Right lobe of liver (tissue), 6 donors: ENCODE measurements around the gene DDR2. TPM values are rescaled to one million over a fixed set of nuclear protein-coding genes. Genes with fewer than 3 reads are reported as not detected.

Experiments used
- ATAC-seq, 4 donors: fragments of 200-7000 bp; cut with Tn5 transposase; one replicate each; pipeline ENCODE4 v1.9.1; 2020; ENCODE audit warnings: mild to moderate bottlenecking in 4 of 4, moderate library complexity in 4 of 4
- DNase-seq, 3 donors: peaks; one replicate each; pipeline ENCODE4 v3.0.0-alpha.2; 2020
- H3K27ac ChIP-seq, 3 donors: fragments of 200-600 bp; one replicate each; pipeline ENCODE4 v1.8.0; 2022
- H3K27me3 ChIP-seq, 2 donors: fragments of 200-600 bp; one replicate each; pipeline ENCODE4 v1.8.0; 2022
- H3K36me3 ChIP-seq, 4 donors: fragments of 200-600 bp; sonication (generic) in 1 of 4; one replicate each; pipeline versions ENCODE4 v1.5.1 to v1.8.0; 2017 to 2022; ENCODE audit warnings: control low read depth in 1 of 4
- H3K4me1 ChIP-seq, 4 donors: fragments of 200-600 bp; sonication (generic) in 1 of 4; one replicate each; pipeline versions ENCODE4 v1.5.1 to v1.8.0; 2017 to 2022; ENCODE audit warnings: control low read depth in 1 of 4
- H3K4me3 ChIP-seq, 3 donors: fragments of 200-600 bp; one replicate each; pipeline ENCODE4 v1.8.0; 2022
- H3K9me3 ChIP-seq, 4 donors: fragments of 200-600 bp; sonication (generic) in 1 of 4; one replicate each; pipeline versions ENCODE4 v1.5.1 to v1.8.0; 2017 to 2022; ENCODE audit warnings: control low read depth in 1 of 4
- CTCF ChIP-seq, 4 donors: fragments of 200-600 bp in 3 of 4; fragments of 450-650 bp in 1 of 4; IDR thresholded peaks; one replicate each; pipeline versions ENCODE4 v1.5.1 to v1.8.0; 2016 to 2022; ENCODE audit warnings: antibody characterized with exemption in 4 of 4, mild to moderate bottlenecking in 2 of 4
- POLR2A ChIP-seq: fragments of 450-650 bp; IDR thresholded peaks from one replicate; pipeline ENCODE4 v1.6.1; 2017; ENCODE audit warnings: antibody characterized with exemption, mild to moderate bottlenecking
- WGBS: methylation state at CpG from one replicate; pipeline ENCODE4 v1.1.6; 2018; ENCODE audit warnings: low coverage, low lambda C conversion rate; ENCODE audit not compliant: insufficient coverage; ENCODE audit errors: missing lambda C conversion rate; 5-methylcytosine and 5-hydroxymethylcytosine counted together
- intact Hi-C, 2 donors: fragments of 100-400 bp; cut with DNase I; formaldehyde crosslinking; loops; one replicate each; pipeline versions ENCODE4 v1.11.2 to v1.14.1; 2022
- total RNA-seq, 6 experiments: library from RNA; depleted of rRNA in 2 of 6; stranded (reverse); fragments of >200 nt in 2 of 6; fragmentation: NEBNext Ultra II Directional in 3 of 6; extraction: Animal tissue kit (Norgen Biotek cat#: 25700) in 3 of 6; gene quantifications; one replicate each; pipeline versions ENCODE4 v1.1.0 to v1.2.4, GENCODE V29; 2016 to 2023
- donor health status: DM: no; HTN: yes; CAD: no.
- donor health status: DM: no; HTN: no; CAD: no.
- donor health status: DM: no; HTN: no; CAD: no.
- donor health status: DM: no; HTN: yes; CAD: no.
- donor health status: DM: no; HTN: yes; CAD: no.

The DDR2 gene
- total RNA-seq, 6 experiments from 2014 or later = 2.7 to 4.7 (median 3.1) TPM

- DNase-seq = no peak
- Histone ChIP-seq H3K36me3 (no peaks in the 10 kb centered on the region), H3K4me1 (no peaks in the 10 kb centered on the region), H3K27me3 (no peaks in the 10 kb centered on the region), H3K9me3 (no peaks in the 10 kb centered on the region), H3K4me3 (peak overlapping the region in 1 of 3 donors; percentile 9), H3K27ac (peak overlapping the region; percentile 32 to 61 (median 57))
- intact Hi-C loops = no loop called here
- TF ChIP-seq POLR2A = no peak
- TF ChIP-seq CTCF (IDR thresholded peaks at IDR 0.05) = no peak
- 56% methylated on average over 10 of the region's 10 CpGs for WGBS
- ATAC-seq = peak; percentile 31 to 53 (median 46)
Observed at GRCh38 chr1:162631546-162632191, 595 bp upstream of the DDR2 start.

GRCh38 chr1:162632698-162633080 lies 425 bp downstream of the DDR2 start:
- TF ChIP-seq CTCF (IDR thresholded peaks at IDR 0.05) = no peak
- TF ChIP-seq POLR2A = no peak
- 47% methylated on average over 4 of the region's 4 CpGs for WGBS
- H3K27ac ChIP-seq = peak overlapping the region; percentile 32 to 61 (median 57)
- peak in 3 of 4 donors; percentile 13 to 26 (median 24) for ATAC-seq
- no peaks in the 10 kb centered on the region for H3K36me3 ChIP-seq
- H3K9me3 ChIP-seq = no peaks in the 10 kb centered on the region
- intact Hi-C loops = no loop called here
- no peaks in the 10 kb centered on the region for H3K4me1 ChIP-seq
- H3K4me3 ChIP-seq = peak overlapping the region; percentile 9 to 34 (median 15)
- DNase-seq = no peak
- H3K27me3 ChIP-seq = no peaks in the 10 kb centered on the region

- Histone ChIP-seq H3K4me3 (peak overlapping the region; percentile 9 to 34 (median 15)), H3K4me1 (no peaks in the 10 kb centered on the region), H3K27ac (peak overlapping the region; percentile 32 to 61 (median 57)), H3K9me3 (no peaks in the 10 kb centered on the region), H3K36me3 (no peaks in the 10 kb centered on the region), H3K27me3 (no peaks in the 10 kb centered on the region)
- TF ChIP-seq CTCF (IDR thresholded peaks at IDR 0.05) = no peak
- TF ChIP-seq POLR2A = no peak
- peak in 3 of 4 donors; percentile 12 to 20 (median 17) for ATAC-seq
- intact Hi-C loops = no loop called here
- no peak for DNase-seq
- WGBS = 57% methylated on average over 4 of the region's 8 CpGs
Observed at GRCh38 chr1:162633081-162633762, 958 bp downstream of the DDR2 start.

GRCh38 chr1:162635418-162635817 lies 3.2 kb downstream of the DDR2 start:
- Histone ChIP-seq H3K4me1 (no peaks in the 10 kb centered on the region), H3K27me3 (no peaks in the 10 kb centered on the region), H3K27ac (no peak overlapping the region), H3K36me3 (no peaks in the 10 kb centered on the region), H3K9me3 (no peaks in the 10 kb centered on the region), H3K4me3 (no peak overlapping the region)
- DNase-seq (no peak), ATAC-seq (no peak)
- no peak for TF ChIP-seq CTCF (IDR thresholded peaks at IDR 0.05)
- TF ChIP-seq POLR2A = no peak
- 68% methylated on average over 3 of the region's 4 CpGs for WGBS
- intact Hi-C loops = no loop called here
